ENCODE data around the gene SCGB3A1.

Gene SCGB3A1, protein sequence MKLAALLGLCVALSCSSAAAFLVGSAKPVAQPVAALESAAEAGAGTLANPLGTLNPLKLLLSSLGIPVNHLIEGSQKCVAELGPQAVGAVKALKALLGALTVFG

GRCh38 chr5:180591311-180591887 lies at the start of gene SCGB3A1:
Gene SCGB3A1, minus strand, starts transcription at chr5:180591499. Its CDS starts 37 bp downstream, at chr5:180591462.
- H3K9me3 ChIP-seq (ENCODE audit: insufficient read depth, low read length) = no peaks in the 10 kb centered on the region
- no peak for DNase-seq (ENCODE audit: low read depth, low spot score)
- peak within 1 kb of the TSS; percentile 54 for H3K4me3 ChIP-seq (ENCODE audit: insufficient read length, low read depth)
- TF ChIP-seq YY1 (IDR thresholded peaks at IDR 0.05; ENCODE audit: insufficient read depth, insufficient read length) (no peak), ZNF274 (IDR thresholded peaks at IDR 0.05; ENCODE audit: low read depth, low read length) (no peak), SUZ12 (IDR thresholded peaks at IDR 0.05; ENCODE audit: extremely low read depth, insufficient read depth, insufficient read length) (no peak)
- peak within 1 kb of the TSS; percentile 70 for H3K9ac ChIP-seq (ENCODE audit: insufficient read length, low read depth)
- H3K27me3 ChIP-seq (ENCODE audit: insufficient read depth, insufficient read length) = peaks cover 51% of the 10 kb centered on the region
- no peaks in the 10 kb centered on the region for H3K36me3 ChIP-seq (ENCODE audit: insufficient read depth, insufficient read length, low read length)
- no peaks in the 10 kb centered on the region for H3K4me1 ChIP-seq (ENCODE audit: insufficient read depth, insufficient read length)

- Histone ChIP-seq H3K36me3 (ENCODE audit: insufficient read depth, insufficient read length, low read length) (no peaks in the 10 kb centered on the region), H3K4me3 (ENCODE audit: insufficient read length, low read depth) (no peak overlapping the region), H3K9ac (ENCODE audit: insufficient read length, low read depth) (no peak overlapping the region), H3K27me3 (ENCODE audit: insufficient read depth, insufficient read length) (no peaks in the 10 kb centered on the region), H3K4me1 (ENCODE audit: insufficient read depth, insufficient read length) (peaks cover 10% of the 10 kb centered on the region), H3K9me3 (ENCODE audit: insufficient read depth, low read length) (no peaks in the 10 kb centered on the region)
- no peak for TF ChIP-seq ZNF274 (IDR thresholded peaks at IDR 0.05; ENCODE audit: low read depth, low read length)
- no peak for TF ChIP-seq YY1 (IDR thresholded peaks at IDR 0.05; ENCODE audit: insufficient read depth, insufficient read length)
- TF ChIP-seq SUZ12 (IDR thresholded peaks at IDR 0.05; ENCODE audit: extremely low read depth, insufficient read depth, insufficient read length) = no peak
- DNase-seq (ENCODE audit: low read depth, low spot score) = no peak
These were observed 49.2 kb upstream of the SCGB3A1 start for GRCh38 chr5:180640611-180640860.

DNA sequence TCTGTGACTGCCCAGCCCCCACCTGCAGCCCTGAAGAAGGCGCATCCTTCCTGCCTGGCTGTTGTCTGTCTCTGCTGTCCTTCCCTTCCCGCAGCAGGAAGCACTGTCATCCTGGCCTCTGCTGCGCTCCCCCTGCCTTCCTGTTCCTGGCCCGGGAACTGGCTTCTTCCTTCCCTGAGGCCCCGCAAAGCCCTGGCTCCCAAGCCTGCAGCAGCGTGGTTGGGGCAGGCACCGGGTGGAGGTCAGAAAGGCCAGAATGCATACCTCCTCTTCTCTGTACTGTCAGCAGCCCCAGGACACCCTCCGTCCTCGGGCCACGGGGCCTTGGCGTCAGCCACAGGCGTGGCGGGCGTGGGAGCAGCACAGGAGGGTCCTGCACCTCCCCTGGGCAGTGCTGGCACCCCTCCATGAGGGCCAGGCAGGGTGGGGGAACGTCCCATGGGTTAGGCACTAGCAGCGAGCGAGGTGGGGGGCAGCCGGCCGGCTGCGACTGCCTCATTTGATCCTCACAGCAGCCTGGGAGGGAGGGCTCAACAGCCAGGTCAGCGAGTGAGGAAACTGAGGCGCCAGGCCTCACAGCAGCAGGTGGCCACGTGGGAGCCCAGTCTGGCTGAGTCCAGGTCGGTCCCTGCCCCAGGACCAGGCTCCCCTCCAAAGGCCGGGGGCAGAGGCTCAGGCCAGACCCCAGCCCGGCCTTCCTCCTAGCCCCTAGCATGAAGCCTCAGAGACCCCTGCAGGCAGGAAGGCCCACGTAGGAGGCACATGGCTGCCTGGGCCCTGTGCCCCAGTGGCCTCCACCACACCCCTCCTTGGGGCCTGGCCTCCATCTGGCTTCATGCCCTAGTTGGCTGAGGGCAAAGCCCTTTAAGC lies 48.7 kb upstream of the SCGB3A1 start:
- no peak overlapping the region for H3K4me3 ChIP-seq (ENCODE audit: insufficient read length, low read depth)
- H3K27me3 ChIP-seq (ENCODE audit: insufficient read depth, insufficient read length) = no peaks in the 10 kb centered on the region
- no peaks in the 10 kb centered on the region for H3K36me3 ChIP-seq (ENCODE audit: insufficient read depth, insufficient read length, low read length)
- H3K9me3 ChIP-seq (ENCODE audit: insufficient read depth, low read length) = no peaks in the 10 kb centered on the region
- TF ChIP-seq YY1 (IDR thresholded peaks at IDR 0.05; ENCODE audit: insufficient read depth, insufficient read length) (no peak), ZNF274 (IDR thresholded peaks at IDR 0.05; ENCODE audit: low read depth, low read length) (no peak), SUZ12 (IDR thresholded peaks at IDR 0.05; ENCODE audit: extremely low read depth, insufficient read depth, insufficient read length) (no peak)
- H3K9ac ChIP-seq (ENCODE audit: insufficient read length, low read depth) = no peak overlapping the region
- no peak for DNase-seq (ENCODE audit: low read depth, low spot score)
- peaks cover 10% of the 10 kb centered on the region for H3K4me1 ChIP-seq (ENCODE audit: insufficient read depth, insufficient read length)

DNA sequence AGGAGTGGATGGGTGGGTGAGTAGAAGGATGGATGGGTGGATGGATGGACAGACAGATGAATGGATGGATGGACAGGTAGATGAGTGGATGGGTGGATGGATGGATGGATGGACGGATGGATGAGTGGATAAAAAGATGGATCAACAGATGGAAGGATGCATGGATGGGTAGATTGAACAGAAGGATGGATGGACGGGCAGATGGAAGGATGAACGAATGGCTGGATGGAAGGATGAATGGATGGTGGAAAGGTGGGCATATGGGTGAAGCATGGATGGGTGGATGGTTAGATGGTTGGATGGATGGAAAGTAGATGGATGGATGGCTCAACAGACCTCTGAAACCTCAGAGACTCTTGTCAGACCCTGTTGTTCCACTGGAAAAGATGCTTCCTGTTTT lies 48.0 kb upstream of the SCGB3A1 start:
- H3K27me3 ChIP-seq (ENCODE audit: insufficient read depth, insufficient read length) = no peaks in the 10 kb centered on the region
- no peaks in the 10 kb centered on the region for H3K36me3 ChIP-seq (ENCODE audit: insufficient read depth, insufficient read length, low read length)
- no peak overlapping the region for H3K4me3 ChIP-seq (ENCODE audit: insufficient read length, low read depth)
- TF ChIP-seq ZNF274 (IDR thresholded peaks at IDR 0.05; ENCODE audit: low read depth, low read length) (no peak), YY1 (IDR thresholded peaks at IDR 0.05; ENCODE audit: insufficient read depth, insufficient read length) (no peak), SUZ12 (IDR thresholded peaks at IDR 0.05; ENCODE audit: extremely low read depth, insufficient read depth, insufficient read length) (no peak)
- H3K9ac ChIP-seq (ENCODE audit: insufficient read length, low read depth) = no peak overlapping the region
- DNase-seq (ENCODE audit: low read depth, low spot score) = no peak
- peaks cover 10% of the 10 kb centered on the region for H3K4me1 ChIP-seq (ENCODE audit: insufficient read depth, insufficient read length)
- H3K9me3 ChIP-seq (ENCODE audit: insufficient read depth, low read length) = no peaks in the 10 kb centered on the region

GRCh38 chr5:180637962-180638680 lies 46.8 kb upstream of the SCGB3A1 start:
- DNase-seq (ENCODE audit: low read depth, low spot score) = no peak
- H3K4me1 ChIP-seq (ENCODE audit: insufficient read depth, insufficient read length) = peaks cover 7% of the 10 kb centered on the region
- H3K9me3 ChIP-seq (ENCODE audit: insufficient read depth, low read length) = no peaks in the 10 kb centered on the region
- no peak overlapping the region for H3K4me3 ChIP-seq (ENCODE audit: insufficient read length, low read depth)
- no peak for TF ChIP-seq ZNF274 (IDR thresholded peaks at IDR 0.05; ENCODE audit: low read depth, low read length)
- no peak for TF ChIP-seq SUZ12 (IDR thresholded peaks at IDR 0.05; ENCODE audit: extremely low read depth, insufficient read depth, insufficient read length)
- TF ChIP-seq YY1 (IDR thresholded peaks at IDR 0.05; ENCODE audit: insufficient read depth, insufficient read length) = no peak
- H3K36me3 ChIP-seq (ENCODE audit: insufficient read depth, insufficient read length, low read length) = no peaks in the 10 kb centered on the region
- no peaks in the 10 kb centered on the region for H3K27me3 ChIP-seq (ENCODE audit: insufficient read depth, insufficient read length)
- no peak overlapping the region for H3K9ac ChIP-seq (ENCODE audit: insufficient read length, low read depth)

GRCh38 chr5:180636403-180637075 lies 45.2 kb upstream of the SCGB3A1 start:
- no peaks in the 10 kb centered on the region for H3K36me3 ChIP-seq (ENCODE audit: insufficient read depth, insufficient read length, low read length)
- no peaks in the 10 kb centered on the region for H3K9me3 ChIP-seq (ENCODE audit: insufficient read depth, low read length)
- no peak for DNase-seq (ENCODE audit: low read depth, low spot score)
- H3K27me3 ChIP-seq (ENCODE audit: insufficient read depth, insufficient read length) = no peaks in the 10 kb centered on the region
- TF ChIP-seq SUZ12 (IDR thresholded peaks at IDR 0.05; ENCODE audit: extremely low read depth, insufficient read depth, insufficient read length) (no peak), YY1 (IDR thresholded peaks at IDR 0.05; ENCODE audit: insufficient read depth, insufficient read length) (no peak), ZNF274 (IDR thresholded peaks at IDR 0.05; ENCODE audit: low read depth, low read length) (no peak)
- H3K9ac ChIP-seq (ENCODE audit: insufficient read length, low read depth) = no peak overlapping the region
- peaks cover 18% of the 10 kb centered on the region for H3K4me1 ChIP-seq (ENCODE audit: insufficient read depth, insufficient read length)
- H3K4me3 ChIP-seq (ENCODE audit: insufficient read length, low read depth) = no peak overlapping the region
